GM12865 (cell line): Measurements from ENCODE around the gene DACT1.

Experiments
- DNase-seq: peaks from one replicate; pipeline ENCODE4 v3.0.0; 2010; ENCODE audit warnings: low read depth
- H3K4me3 ChIP-seq: 2 replicates; pipeline ENCODE4 v1.5.1; 2011; ENCODE audit warnings: mild to moderate bottlenecking, low read depth, low read length, control low read depth
- TF ChIP-seq, protein P1 (sequence below): IDR thresholded peaks from 2 replicates; pipeline ENCODE4 v1.5.1; 2011; ENCODE audit warnings: low read length, control low read depth, low read depth, inconsistent platforms; ENCODE audit not compliant: insufficient read depth; ENCODE audit errors: missing control alignments

The DACT1 gene

DNA sequence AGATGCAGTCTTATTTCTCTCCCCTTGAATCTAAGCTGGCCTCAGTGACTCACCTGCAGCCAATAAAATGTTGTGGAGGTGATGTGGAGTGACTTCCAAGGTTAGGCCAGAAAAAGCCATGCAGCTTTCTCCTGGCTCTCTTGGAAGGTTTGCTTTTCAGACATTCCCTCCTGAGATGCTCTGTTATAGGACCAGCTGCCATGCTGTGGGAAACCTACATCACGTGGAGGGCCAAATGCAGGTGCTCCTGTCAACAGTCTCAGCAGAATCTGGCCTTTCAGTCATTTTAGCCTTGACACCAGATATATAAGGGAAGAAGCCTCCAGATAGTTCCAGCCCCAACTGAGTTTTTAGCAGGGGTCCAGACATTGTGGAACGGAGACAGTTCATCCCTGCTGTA is 38.1 kb upstream of the DACT1 start:
- no peak for DNase-seq
- TF ChIP-seq, protein P1, sequence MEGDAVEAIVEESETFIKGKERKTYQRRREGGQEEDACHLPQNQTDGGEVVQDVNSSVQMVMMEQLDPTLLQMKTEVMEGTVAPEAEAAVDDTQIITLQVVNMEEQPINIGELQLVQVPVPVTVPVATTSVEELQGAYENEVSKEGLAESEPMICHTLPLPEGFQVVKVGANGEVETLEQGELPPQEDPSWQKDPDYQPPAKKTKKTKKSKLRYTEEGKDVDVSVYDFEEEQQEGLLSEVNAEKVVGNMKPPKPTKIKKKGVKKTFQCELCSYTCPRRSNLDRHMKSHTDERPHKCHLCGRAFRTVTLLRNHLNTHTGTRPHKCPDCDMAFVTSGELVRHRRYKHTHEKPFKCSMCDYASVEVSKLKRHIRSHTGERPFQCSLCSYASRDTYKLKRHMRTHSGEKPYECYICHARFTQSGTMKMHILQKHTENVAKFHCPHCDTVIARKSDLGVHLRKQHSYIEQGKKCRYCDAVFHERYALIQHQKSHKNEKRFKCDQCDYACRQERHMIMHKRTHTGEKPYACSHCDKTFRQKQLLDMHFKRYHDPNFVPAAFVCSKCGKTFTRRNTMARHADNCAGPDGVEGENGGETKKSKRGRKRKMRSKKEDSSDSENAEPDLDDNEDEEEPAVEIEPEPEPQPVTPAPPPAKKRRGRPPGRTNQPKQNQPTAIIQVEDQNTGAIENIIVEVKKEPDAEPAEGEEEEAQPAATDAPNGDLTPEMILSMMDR, result no peak
- H3K4me3 ChIP-seq, result no peak overlapping the region

DNA sequence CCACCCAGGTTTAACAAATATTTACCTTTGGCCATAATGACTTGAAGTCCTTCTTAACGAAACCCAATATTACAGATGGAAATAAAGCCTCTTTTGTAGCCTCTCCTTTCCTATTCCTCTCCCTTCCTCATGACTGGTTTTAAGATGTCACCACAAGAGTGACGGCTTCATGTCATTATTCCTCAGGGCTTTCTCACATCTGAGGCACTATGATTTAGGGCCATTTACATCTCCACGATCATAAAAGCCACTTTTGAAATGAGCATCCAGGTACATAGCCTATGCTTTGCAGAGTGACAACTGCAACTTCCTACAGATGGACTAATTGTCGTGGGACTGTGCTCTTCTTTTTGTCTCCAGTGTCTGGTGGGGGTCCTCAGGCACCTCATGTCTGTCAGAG is 32.3 kb upstream of the DACT1 start:
- no peak for DNase-seq
- H3K4me3 ChIP-seq, result no peak overlapping the region
- TF ChIP-seq, protein P1, result no peak

DNA sequence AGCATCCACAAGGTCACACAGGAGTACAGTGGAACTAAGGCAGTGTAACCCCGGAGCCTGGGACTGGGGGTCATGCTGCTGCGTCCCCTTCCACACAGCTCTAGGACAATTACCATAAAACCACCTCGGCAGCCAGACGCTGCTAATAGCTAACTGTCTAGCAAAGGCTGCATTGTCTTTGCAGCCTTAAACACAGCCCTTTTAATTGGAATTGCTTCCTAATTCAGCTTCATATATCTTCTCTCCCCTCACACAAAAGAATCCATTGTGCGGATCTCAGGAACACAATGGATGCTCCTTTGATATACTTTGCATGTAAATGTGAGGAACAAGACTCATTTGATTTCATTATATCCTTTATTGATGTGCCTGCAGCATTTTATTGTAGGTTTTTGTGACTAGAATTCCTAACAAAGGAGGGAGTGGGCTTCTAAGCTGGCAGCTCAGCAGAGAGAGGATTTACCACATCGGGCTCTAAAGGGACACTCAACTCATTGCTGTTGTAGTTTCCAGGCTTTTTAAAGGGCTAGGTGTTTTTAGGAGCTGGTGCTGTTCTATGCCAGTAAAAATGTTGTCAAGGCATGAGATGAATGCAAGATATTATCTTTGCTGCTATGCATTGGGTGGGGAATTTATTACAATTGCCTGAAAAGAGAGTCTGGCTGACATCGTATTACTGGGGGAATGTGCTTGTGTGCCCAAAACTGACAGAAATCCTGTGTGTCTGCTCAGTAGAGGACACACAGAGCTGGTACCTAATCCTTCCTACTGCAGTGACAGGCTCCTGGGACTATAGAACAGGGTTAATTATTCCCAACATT is 30.4 kb upstream of the DACT1 start:
- TF ChIP-seq, protein P1, result no peak
- no peak for DNase-seq
- no peak overlapping the region for H3K4me3 ChIP-seq

DNA sequence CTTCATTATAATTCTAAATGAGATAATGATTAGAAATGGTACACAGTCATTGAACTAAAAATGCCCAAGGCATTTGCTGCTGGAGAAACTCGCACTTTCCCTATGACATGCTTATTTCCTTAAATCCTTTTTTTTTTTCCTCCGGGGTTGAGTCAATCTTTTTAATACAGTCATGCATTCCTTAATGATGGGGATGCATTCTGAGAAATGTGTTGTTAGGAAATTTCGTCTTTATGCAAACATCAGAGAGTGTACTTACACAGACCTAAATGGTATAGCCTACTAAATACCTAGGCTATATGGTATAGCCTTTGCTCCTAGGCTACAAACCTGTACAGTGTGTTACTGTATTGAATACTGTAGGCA is 29.8 kb upstream of the DACT1 start:
- TF ChIP-seq, protein P1, result no peak
- DNase-seq, result no peak
- H3K4me3 ChIP-seq, result no peak overlapping the region

DNA sequence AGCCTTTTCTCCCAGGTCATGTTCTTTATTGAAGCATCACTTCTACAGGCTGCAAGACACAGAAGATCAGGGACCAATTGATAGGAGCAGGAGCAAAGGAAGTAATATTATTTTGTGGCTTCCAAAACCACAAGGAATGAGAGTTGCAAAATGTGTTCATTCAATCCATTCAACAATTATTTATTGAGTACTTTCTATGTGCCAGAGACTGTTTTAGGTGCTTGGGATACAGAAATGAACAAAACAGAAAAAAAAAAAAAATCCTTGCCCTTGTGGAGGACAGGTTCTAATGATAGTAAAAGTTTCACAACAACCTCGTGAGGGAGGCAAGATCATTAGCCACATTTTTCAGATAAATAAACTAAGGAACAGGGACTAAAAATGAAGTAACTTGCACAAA is 20.1 kb upstream of the DACT1 start:
- no peak for DNase-seq
- no peak overlapping the region for H3K4me3 ChIP-seq
- TF ChIP-seq, protein P1, result no peak

DNA sequence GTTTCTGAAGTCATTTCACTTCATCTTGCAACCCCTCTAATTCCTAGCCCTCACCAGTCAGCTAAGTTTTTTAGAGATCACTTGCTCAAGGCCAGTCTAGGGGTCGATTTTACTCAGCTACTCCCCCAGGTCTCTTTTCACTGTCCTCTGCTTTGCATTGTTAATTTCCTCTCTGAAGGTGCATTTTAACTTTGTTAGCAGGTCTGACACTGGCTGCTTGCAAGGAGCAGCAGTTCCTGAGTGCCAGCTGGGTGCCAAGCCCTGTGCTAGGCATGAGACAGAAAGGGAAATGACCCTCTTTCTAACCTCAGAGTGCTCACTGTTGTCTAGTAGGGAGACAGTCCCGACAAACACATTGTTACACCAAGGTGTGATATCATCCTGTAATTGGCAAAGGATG is 17.8 kb upstream of the DACT1 start:
- DNase-seq, result no peak
- TF ChIP-seq, protein P1, result no peak
- no peak overlapping the region for H3K4me3 ChIP-seq

DNA sequence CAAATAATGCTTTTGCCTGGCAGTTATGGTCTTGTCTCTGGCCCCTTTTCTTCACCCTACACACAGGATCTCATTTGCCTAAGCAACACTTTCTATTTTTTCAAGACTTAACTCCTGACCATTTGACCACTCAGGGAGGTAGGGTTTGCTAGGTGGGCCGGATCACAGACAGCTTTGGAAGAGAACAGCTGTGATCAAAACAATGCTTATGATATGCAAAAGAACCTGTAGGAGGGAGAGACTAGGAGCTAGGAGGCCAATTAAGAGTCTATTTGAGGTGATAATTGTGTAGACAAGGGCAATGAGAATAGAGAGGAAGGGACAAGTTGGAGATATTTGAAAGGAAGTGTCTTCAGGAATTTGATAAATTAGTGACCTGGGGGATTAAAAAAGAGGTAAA is 12.3 kb upstream of the DACT1 start:
- TF ChIP-seq, protein P1, result no peak
- no peak overlapping the region for H3K4me3 ChIP-seq
- no peak for DNase-seq
